K562 (cell line): ENCODE results near the gene AFF1.

Source experiments
- ASH1L ChIP-seq: fragments of 450-650 bp; IDR thresholded peaks from 2 replicates; pipeline ENCODE4 v1.6.1; 2018; ENCODE audit warnings: borderline replicate concordance, mild to moderate bottlenecking, low read depth; ENCODE audit not compliant: partially characterized antibody
- CBX3 ChIP-seq, 2 experiments: IDR thresholded peaks; 1 replicate in 1 of 2; 2 replicates in 1 of 2; pipeline ENCODE4 v1.6.1; 2012; ENCODE audit warnings: inconsistent platforms in 2 of 2, low read length in 2 of 2, borderline replicate concordance in 1 of 2, control low read depth in 1 of 2
- CTCF ChIP-seq, 3 experiments: IDR thresholded peaks in 2 of 3; conservative IDR thresholded peaks in 1 of 3; 2 replicates each; pipeline ENCODE4 v1.5.1; 2011 to 2012; ENCODE audit warnings: low read length in 3 of 3, mild to moderate bottlenecking in 3 of 3, control low read depth in 2 of 3, improper control_type of control experiment in 1 of 3, inconsistent platforms in 1 of 3, low read depth in 1 of 3, mixed read lengths in 1 of 3, moderate library complexity in 1 of 3; ENCODE audit not compliant: insufficient read depth in 2 of 3
- IRF2 ChIP-seq: sonication (generic); formaldehyde crosslinking; IDR thresholded peaks from 2 replicates; pipeline ENCODE4 v1.8.1; 2022; ENCODE audit warnings: mild to moderate bottlenecking, missing genetic modification reagents
- KDM5B ChIP-seq: fragments of 200-600 bp; sonication (generic); IDR thresholded peaks from 2 replicates; pipeline ENCODE4 v1.6.1; 2012; ENCODE audit warnings: low read depth, mild to moderate bottlenecking, moderate library complexity, low read length, control low read depth, inconsistent platforms; ENCODE audit not compliant: insufficient replicate concordance
- MLLT1 ChIP-seq, 2 experiments: fragments of 450-650 bp; IDR thresholded peaks; 2 replicates each; pipeline ENCODE4 v1.6.1; 2016
- RB1 ChIP-seq: fragments of 450-650 bp; IDR thresholded peaks from 2 replicates; pipeline ENCODE4 v1.6.1; 2017; ENCODE audit warnings: low read depth, mild to moderate bottlenecking
- RREB1 ChIP-seq: fragments of 250-450 bp; sonication (Bioruptor Pico); IDR thresholded peaks from 2 replicates; pipeline ENCODE4 v1.4.0; 2020
- ZBTB7A ChIP-seq: IDR thresholded peaks from 2 replicates; pipeline ENCODE4 v1.6.1; 2011; ENCODE audit warnings: low read depth, mild to moderate bottlenecking, low read length, moderate library complexity, borderline replicate concordance; ENCODE audit not compliant: control insufficient read depth
- ZFX ChIP-seq: sonication (generic); formaldehyde crosslinking; IDR thresholded peaks from 2 replicates; pipeline ENCODE4 v1.8.0; 2022; ENCODE audit warnings: mild to moderate bottlenecking, missing genetic modification reagents, moderate library complexity

- no peak for TF ChIP-seq CBX3 (IDR thresholded peaks at IDR 0.05; ENCODE audit: borderline replicate concordance in 1 of 2, low read length in 2 of 2)
- no peak for TF ChIP-seq KDM5B
- no peak for TF ChIP-seq ZBTB7A
- no peak for TF ChIP-seq RB1
- no peak for TF ChIP-seq RREB1 (CRISPR knock-in tag)
- TF ChIP-seq ASH1L = no peak
- no peak for TF ChIP-seq IRF2 (CRISPR knock-in tag)
- TF ChIP-seq MLLT1 (IDR thresholded peaks at IDR 0.05) = no peak
- no peak for TF ChIP-seq ZFX
- no peak for TF ChIP-seq CTCF (IDR thresholded peaks at IDR 0.05 in 2 of 3, conservative IDR thresholded peaks at IDR 0.05 in 1 of 3; ENCODE audit: insufficient read depth in 2 of 3, low read depth in 1 of 3, low read length in 3 of 3)
Observed at GRCh38 chr4:86935566-86935852, 698 bp downstream of the AFF1 start.
